Head of caudate nucleus (tissue), 42 donors: ENCODE measurements around the gene CARS2.
A peak's percentile ranks its signal among the peaks of the same experiment; 100 is the strongest.
"Not testable (repeated sequence)": the region's sequence is repeated elsewhere in the genome, so short reads cannot be mapped to it uniquely, and the experiment has no call there.

Source experiments
- DNase-seq, 42 donors: peaks; one replicate each; pipeline versions ENCODE4 v3.0.0 to v3.0.0-alpha.2; 2020 to 2021; ENCODE audit warnings: mixed read lengths in 7 of 42
- intact Hi-C: fragments of 100-400 bp; cut with DNase I; formaldehyde crosslinking; loops from one replicate; pipeline ENCODE4 v1.15.0; 2022

Gene CARS2

DNA sequence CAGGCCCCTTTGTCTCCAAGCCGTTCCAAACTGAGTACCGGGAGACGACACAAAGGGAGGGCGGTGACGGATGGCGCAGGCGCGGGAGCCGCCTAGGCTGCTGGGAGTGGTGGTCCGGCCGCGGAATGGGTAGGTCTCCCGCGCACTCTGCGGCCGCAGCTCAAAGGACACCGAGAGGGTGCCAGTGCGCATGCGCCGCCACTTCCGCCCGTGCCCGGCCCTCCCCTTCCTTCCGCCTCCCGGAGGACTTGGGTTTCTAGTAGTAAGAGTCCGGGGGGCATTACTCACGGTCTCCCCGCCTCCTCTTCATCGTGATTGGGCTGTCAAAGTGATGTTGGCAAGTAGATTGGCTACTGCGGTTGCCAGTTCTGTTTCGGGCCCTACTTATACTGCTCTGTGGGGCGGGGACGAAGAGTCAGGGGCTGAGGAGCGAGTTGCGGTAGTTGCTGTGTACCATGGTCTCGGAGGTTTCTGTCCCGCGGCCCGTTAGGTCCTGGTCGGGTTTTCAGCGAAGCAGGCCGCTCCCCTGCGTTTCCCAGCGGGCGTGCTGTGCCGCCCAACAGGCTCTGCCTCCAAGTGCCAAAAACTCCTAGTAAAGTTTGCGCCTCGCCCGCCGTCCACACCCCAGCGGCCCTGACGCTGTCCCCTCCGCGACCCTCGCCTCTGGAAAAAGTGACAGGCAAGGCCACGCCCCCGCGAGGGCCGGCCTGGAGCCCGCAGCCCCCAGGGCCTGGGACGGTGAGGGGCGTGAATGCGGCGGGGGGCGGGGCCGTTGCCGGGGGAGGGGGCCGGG is 7.1 kb upstream of the CARS2 start:
- intact Hi-C loops = loop anchor here (5.0 to 10.0 kb wide), 3 partner anchors 96 to 204 kb away; partner anchors contain the start of genes ANKRD10 and NAXD
- peak; percentile 96 to 99 (median 98) for DNase-seq

- intact Hi-C loops = loop anchor here (5.0 to 10.0 kb wide), 3 partner anchors 95 to 205 kb away; partner anchors contain the start of genes ANKRD10 and NAXD
- peak; percentile 65 to 96 (median 88) for DNase-seq
These were observed 6.3 kb upstream of the CARS2 start for GRCh38 chr13:110712081-110712848.

DNA sequence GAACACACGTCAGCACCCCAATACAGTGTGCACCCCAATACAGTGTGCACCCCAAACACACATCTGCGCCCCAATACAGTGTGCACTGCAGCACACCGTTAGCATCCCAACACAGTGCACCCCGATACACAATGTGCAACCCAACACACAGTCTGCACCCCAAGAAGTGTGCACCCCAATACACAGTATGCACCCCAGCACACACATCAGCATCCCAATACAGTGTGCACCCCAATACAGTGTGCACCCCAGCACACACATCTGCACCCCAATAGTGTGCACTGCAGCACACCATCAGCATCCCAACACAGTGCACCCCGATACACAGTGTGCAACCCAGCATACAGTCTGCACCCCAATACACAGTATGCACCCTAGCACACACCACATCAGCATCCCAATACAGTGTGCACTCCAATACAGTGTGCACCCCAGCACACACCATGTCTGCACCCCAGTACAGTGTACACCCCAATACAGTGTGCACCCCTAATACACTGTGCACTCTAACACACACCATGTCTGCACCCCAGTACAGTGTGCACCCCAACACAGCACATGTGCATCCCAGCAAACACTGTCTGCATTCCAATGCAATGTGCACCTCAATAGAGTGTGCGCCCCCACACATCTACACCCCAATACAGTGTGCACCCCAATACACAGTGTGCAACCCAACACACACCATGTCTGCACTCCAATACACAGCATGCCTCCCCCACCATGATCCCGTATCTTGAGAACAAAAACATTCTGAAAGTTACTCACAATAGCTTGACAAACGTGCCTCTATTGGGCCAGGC is 855 bp upstream of the CARS2 start:
- peak in 4 of 42 donors; percentile 5 to 26 (median 17) for DNase-seq
- intact Hi-C loops = no loop called here

DNA sequence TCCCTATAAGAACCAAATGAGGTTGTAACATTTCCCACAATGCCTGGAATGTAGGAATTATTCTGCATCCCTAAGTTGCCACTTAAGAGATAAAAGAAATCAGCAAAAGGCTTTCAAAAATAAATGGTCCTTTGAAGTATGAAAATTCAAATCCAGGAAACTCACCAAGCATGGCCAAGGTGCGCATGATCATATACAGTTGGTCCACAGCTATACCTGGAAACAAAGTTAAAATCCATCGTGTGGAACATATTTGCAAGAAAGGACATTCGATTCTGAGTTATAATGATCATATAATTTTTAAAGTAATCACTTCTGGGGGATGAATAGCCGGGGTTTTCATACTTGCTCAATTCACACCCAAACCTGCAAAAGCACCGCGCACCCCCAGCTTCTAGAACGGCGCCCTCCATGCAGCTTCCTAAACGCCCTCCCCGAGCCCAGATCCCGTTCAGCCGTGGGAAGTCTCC is 525 bp downstream of the CARS2 start:
- peak in 1 of 42 donors; percentile 56 for DNase-seq
- intact Hi-C loops = no loop called here

- intact Hi-C loops = no loop called here
- peak in 4 of 42 donors; percentile 3 to 30 (median 13) for DNase-seq
These were observed 3.1 kb downstream of the CARS2 start for GRCh38 chr13:110702591-110703526.

- no peak for DNase-seq
- intact Hi-C loops = no loop called here
These were observed 3.8 kb downstream of the CARS2 start for GRCh38 chr13:110702089-110702488.

DNA sequence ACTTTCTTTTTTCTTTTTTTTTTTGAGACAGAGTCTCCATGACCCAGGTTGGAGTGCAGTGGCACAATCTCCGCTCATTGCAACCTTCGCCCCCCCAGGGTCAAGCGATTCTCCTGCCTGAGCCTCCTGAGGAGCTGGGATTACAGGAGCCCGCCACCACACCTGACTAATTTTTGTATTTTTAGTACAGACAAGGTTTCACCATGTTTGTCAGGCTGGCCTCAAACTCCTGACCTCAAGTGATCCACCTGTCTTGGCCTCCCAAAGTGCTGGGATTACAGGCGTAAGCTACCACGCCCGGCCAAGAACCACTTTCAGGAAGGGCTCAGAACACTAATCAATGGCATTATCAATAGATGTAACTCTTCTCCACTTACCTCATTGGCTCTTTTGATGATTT is 4.9 kb downstream of the CARS2 start:
- intact Hi-C loops = not testable (repeated sequence)
- DNase-seq = peak in 1 of 42 donors; percentile 22

DNA sequence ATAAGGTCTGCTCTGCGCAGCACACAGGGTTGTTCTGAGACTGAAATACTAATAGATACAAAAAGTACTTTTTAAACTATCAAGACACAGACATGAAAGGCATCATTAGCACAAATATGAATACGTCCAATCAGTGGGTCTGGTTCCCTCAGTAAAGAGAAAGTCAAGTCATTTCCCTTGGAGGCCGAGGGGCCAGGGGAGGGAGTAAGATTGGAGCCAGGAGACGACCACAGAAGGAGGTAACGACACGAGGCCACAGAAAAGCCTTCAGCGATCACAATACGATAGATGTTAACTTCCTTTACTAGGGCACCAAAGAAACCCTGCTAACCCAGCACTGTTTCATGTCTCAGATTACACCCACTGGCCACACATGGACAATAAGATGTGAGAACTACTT is 5.3 kb downstream of the CARS2 start:
- DNase-seq = peak in 3 of 42 donors; percentile 4 to 20 (median 15)
- intact Hi-C loops = no loop called here

GRCh38 chr13:110700186-110700585 is 5.7 kb downstream of the CARS2 start:
- intact Hi-C loops = no loop called here

DNA sequence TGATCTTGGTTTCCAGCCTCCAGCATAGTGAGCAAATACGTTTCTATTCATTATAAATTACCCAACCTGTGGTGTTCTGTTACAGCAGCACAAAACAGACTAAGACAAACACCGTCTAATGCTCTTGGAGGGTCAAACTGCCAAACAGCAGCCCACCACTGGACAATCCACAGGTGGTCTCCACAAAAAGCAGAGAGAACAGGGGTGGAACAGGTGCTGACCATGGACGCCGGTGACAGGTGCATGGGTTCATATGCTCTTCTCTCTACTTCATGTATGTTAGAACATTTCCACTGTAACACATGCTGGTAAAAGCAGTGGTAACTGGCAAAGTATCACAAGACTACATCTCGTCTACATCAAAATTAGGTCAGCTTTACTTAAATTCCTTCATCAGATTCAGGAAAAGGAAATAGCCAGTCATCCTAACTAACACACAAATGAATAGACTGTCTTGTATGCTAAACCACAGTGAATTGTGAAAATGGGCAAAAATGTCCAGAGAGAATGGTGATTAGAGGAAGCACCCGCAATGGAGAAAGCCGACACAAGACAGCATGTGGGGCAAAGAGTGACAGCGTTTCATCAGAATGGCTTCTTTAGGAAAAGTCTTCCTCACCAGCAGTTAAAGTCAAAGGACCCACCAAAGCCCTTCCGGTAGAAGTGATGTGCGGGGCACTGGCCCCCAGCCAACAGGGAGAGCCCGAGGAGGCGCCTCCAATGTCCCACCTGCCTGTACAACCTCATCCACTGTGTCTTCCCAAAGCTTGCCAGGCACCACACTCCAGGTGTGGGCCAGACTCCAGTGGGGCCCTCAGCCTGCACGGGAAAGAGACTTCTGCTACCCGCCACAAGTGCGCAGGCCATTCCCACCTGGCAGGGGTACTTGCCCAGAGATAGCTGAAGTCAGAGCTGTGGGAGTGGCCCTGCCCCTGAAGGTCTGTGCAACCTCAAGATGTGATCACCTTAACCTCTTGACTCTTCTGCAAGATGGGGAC is 6.5 kb downstream of the CARS2 start:
- intact Hi-C loops = no loop called here
- peak in 7 of 42 donors; percentile 1 to 28 (median 9) for DNase-seq

More at GRCh38 chr13:110700186-110700585, 5.7 kb downstream of the CARS2 start:
- peak in 3 of 42 donors; percentile 1 to 39 (median 18) for DNase-seq

GRCh38 chr13:110698689-110699088 is 7.2 kb downstream of the CARS2 start:
- intact Hi-C loops = no loop called here
- DNase-seq = peak in 2 of 42 donors; percentile 1 to 17

- intact Hi-C loops = no loop called here
- DNase-seq = peak in 3 of 42 donors; percentile 1 to 9 (median 1)
These were observed 8.1 kb downstream of the CARS2 start for GRCh38 chr13:110697842-110698241.

DNA sequence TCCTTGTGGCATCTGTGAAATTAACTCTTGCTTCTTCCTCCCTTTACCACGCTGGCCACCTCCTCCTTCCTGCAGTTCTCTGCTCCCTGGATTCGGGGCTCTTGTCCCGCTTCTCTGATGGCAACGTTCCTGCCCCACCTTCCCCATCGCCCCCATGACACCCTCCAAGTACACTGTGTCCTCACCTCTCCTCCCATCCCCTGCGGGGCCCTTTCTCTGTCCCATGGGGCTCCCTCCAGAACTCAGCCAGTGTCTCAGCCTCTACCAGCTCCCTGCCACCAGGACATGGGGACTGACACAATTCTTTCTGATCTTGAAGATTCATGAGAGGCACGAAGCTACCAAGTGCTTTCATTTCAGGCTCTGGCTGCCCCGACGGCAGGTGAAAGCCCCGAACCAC is 9.1 kb downstream of the CARS2 start:
- DNase-seq = peak in 7 of 42 donors; percentile 0 to 30 (median 7)
- intact Hi-C loops = no loop called here

GRCh38 chr13:110695774-110696173 is 10.1 kb downstream of the CARS2 start:
- DNase-seq = peak in 3 of 42 donors; percentile 8 to 13 (median 10)
- intact Hi-C loops = not testable (repeated sequence)

DNA sequence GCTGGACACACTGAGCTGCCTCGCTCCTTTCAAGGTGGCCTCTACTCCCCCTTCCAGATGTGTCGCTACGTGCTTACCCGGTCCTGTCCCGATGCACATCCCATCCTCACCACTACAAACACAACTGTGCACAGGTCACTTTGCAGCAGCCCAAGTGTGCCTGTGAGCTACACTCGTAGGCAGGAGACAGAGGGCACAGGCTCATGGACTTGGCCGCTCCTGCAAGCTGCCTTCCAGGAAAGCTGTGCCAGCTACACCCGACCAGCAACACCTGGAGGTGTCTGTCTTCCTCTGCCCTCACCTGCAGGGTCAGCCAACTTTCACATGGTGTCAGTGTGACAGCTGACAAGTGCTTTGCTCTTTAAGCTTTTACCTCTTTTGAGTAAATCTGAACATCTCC is 15.4 kb downstream of the CARS2 start:
- peak in 3 of 42 donors; percentile 17 to 37 (median 29) for DNase-seq
- intact Hi-C loops = no loop called here

DNA sequence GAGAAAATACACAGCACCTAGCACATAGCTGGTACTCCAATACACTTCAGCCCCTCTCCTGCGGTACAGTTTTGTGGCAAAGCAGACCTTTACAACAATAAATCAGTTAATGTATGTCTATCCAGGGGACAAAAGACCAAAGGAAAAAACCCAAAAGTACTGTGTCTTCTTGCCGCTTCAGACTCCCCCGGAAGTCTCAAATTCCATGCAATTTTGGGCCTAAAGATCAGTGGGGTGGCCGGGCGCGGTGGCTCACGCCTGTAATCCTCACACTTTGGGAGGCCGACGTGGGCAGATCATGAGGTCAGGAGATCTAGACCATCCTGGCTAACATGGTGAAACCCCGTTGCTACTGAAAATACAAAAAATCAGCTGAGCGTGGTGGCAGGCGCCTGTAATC is 16.2 kb downstream of the CARS2 start:
- DNase-seq = peak in 3 of 42 donors; percentile 4 to 30 (median 5)
- intact Hi-C loops = no loop called here

DNA sequence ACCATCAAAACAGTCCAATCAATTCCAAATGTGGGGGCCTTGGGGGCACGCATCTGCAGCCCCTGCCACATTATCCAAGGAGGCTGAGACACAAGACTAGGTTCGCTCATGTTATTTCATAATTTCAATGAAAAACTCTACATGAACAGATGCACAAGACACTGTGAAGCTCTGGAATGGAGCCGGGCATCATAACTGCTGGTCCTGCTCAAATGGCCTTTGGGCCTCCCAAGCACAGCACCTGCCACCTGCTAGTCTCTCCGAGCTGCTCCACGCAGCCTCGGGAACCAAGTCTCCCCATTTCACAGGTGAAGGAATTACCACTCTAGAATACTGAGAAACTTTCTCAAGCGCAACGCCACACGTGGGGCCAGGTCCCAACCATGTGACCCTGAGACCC is 16.9 kb downstream of the CARS2 start:
- intact Hi-C loops = no loop called here
- DNase-seq = peak in 3 of 42 donors; percentile 19 to 35 (median 20)
